Right lobe of liver (tissue), 4 donors: ENCODE data around the gene PPP6R3.

Source experiments
- CTCF ChIP-seq, 4 donors: fragments of 200-600 bp in 3 of 4; fragments of 450-650 bp in 1 of 4; IDR thresholded peaks; one replicate each; pipeline versions ENCODE4 v1.5.1 to v1.8.0; 2016 to 2022; ENCODE audit warnings: antibody characterized with exemption in 4 of 4, mild to moderate bottlenecking in 2 of 4
- POLR2A ChIP-seq: fragments of 450-650 bp; IDR thresholded peaks from one replicate; pipeline ENCODE4 v1.6.1; 2017; ENCODE audit warnings: antibody characterized with exemption, mild to moderate bottlenecking
- donor health status: DM: no; HTN: no; CAD: no.
- donor health status: DM: no; HTN: no; CAD: no.
- donor health status: DM: no; HTN: yes; CAD: no.

GRCh38 chr11:68569357-68569756 is 108.8 kb downstream of the PPP6R3 start:
- TF ChIP-seq CTCF (IDR thresholded peaks at IDR 0.05): no peak
- TF ChIP-seq POLR2A: no peak
